Large intestine (tissue), 3 donors: ENCODE results near the gene CLIP3. TPM values are rescaled to one million over a fixed set of nuclear protein-coding genes. Genes with fewer than 3 reads are reported as not detected.

Experiments used
- DNase-seq, 2 donors: peaks; one replicate each; pipeline versions ENCODE4 v3.0.0 to v3.0.0-alpha.2; 2013
- H3K27ac ChIP-seq: one replicate; pipeline ENCODE4 v1.5.1; 2013; ENCODE audit warnings: low read length
- H3K27me3 ChIP-seq: 2 replicates; pipeline ENCODE4 v1.6.1; 2013; ENCODE audit warnings: low read length; ENCODE audit not compliant: control insufficient read depth, insufficient read depth
- H3K36me3 ChIP-seq: 2 replicates; pipeline ENCODE4 v1.6.1; 2013; ENCODE audit warnings: low read length; ENCODE audit not compliant: control insufficient read depth, insufficient read depth
- H3K4me1 ChIP-seq: one replicate; pipeline ENCODE4 v1.6.1; 2013; ENCODE audit warnings: low read length; ENCODE audit not compliant: control insufficient read depth, insufficient read depth
- H3K4me3 ChIP-seq: one replicate; pipeline ENCODE4 v1.5.1; 2013; ENCODE audit warnings: low read length
- H3K9me3 ChIP-seq: one replicate; pipeline ENCODE4 v1.6.1; 2013; ENCODE audit warnings: mild to moderate bottlenecking, low read depth, low read length, moderate library complexity; ENCODE audit not compliant: control insufficient read depth
- WGBS: methylation state at CpG from one replicate; pipeline ENCODE4 v1.1.5; 2013; ENCODE audit warnings: low lambda C conversion rate; ENCODE audit not compliant: insufficient coverage; 5-methylcytosine and 5-hydroxymethylcytosine counted together
- polyA plus RNA-seq: library from polyadenylated mRNA; unstranded; fragments of 120-200 nt; gene quantifications from one replicate; pipeline ENCODE4 v1.2.1, GENCODE V29; 2013

Gene CLIP3
- polyA plus RNA-seq, 1 donor = 21.5 TPM

DNA sequence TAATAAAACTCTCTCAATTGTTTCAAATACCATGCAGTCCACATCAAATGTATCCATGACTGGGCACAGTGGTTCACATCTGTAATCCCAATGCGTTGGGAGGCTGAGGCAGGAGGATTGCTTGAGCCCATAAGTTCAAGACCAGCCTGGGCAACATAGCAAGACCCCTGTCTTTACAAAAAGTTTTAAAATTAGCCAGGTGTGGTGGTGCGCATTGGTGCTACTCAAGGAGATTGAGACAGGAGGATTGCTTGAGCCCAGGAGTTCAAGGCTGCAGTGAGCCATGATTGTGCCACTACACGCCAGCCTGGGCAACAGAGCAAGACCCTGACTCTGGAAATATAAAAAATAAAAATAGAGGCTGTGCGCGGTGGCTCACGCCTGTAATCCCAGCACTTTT, 5.0 kb downstream of the CLIP3 start:
- Histone ChIP-seq H3K27me3 (no peaks in the 10 kb centered on the region), H3K4me3 (no peak overlapping the region), H3K4me1 (peaks cover 5% of the 10 kb centered on the region), H3K36me3 (peaks cover 22% of the 10 kb centered on the region), H3K27ac (no peak overlapping the region), H3K9me3 (peaks cover 3% of the 10 kb centered on the region)
- WGBS = no CpG with 5 or more reads among the region's 6 CpGs
- DNase-seq = no peak

- no CpG with 5 or more reads among the region's 49 CpGs for WGBS
- Histone ChIP-seq H3K4me3 (no peak overlapping the region), H3K27me3 (no peaks in the 10 kb centered on the region), H3K27ac (no peak overlapping the region), H3K9me3 (peaks cover 3% of the 10 kb centered on the region), H3K4me1 (no peaks in the 10 kb centered on the region), H3K36me3 (peaks cover 22% of the 10 kb centered on the region)
- no peak for DNase-seq
Observed at GRCh38 chr19:36026091-36026876, 6.4 kb downstream of the CLIP3 start.

DNA sequence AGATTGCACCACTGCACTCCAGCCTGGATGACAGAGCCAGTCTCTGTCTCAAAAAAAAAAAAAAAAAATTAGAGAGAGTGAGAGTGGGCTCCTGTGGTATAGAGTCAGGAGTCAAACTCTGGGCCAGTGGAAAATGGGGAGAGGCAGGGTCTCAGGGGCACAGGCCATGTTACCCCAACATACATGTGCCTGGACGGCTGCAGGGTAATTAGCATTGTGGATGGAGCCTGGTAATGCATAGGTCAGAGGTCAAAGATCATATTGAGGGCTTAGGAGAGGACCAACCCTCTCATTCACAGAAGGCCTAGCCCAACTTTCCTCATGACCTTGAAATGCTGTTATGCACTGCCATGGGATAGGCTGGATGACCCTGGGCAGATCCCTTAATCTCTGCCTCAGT, 7.1 kb downstream of the CLIP3 start:
- H3K36me3 ChIP-seq = peaks cover 22% of the 10 kb centered on the region
- H3K4me1 ChIP-seq = no peaks in the 10 kb centered on the region

GRCh38 chr19:36023432-36023831, 9.2 kb downstream of the CLIP3 start:
- Histone ChIP-seq H3K9me3 (peaks cover 3% of the 10 kb centered on the region), H3K27ac (no peak overlapping the region), H3K4me3 (no peak overlapping the region), H3K4me1 (no peaks in the 10 kb centered on the region), H3K27me3 (no peaks in the 10 kb centered on the region), H3K36me3 (peaks cover 22% of the 10 kb centered on the region)
- DNase-seq = no peak
- no CpG with 5 or more reads among the region's 5 CpGs for WGBS

More for the DNA sequence above, 7.1 kb downstream of the CLIP3 start:
- H3K27ac ChIP-seq = no peak overlapping the region
- peaks cover 3% of the 10 kb centered on the region for H3K9me3 ChIP-seq
- DNase-seq = no peak
- H3K4me3 ChIP-seq = no peak overlapping the region
- H3K27me3 ChIP-seq = no peaks in the 10 kb centered on the region
- WGBS = no CpG with 5 or more reads among the region's 1 CpG

GRCh38 chr19:36019061-36019670, 13.5 kb downstream of the CLIP3 start:
- 100% methylated on average over 1 of the region's 22 CpGs for WGBS

DNA sequence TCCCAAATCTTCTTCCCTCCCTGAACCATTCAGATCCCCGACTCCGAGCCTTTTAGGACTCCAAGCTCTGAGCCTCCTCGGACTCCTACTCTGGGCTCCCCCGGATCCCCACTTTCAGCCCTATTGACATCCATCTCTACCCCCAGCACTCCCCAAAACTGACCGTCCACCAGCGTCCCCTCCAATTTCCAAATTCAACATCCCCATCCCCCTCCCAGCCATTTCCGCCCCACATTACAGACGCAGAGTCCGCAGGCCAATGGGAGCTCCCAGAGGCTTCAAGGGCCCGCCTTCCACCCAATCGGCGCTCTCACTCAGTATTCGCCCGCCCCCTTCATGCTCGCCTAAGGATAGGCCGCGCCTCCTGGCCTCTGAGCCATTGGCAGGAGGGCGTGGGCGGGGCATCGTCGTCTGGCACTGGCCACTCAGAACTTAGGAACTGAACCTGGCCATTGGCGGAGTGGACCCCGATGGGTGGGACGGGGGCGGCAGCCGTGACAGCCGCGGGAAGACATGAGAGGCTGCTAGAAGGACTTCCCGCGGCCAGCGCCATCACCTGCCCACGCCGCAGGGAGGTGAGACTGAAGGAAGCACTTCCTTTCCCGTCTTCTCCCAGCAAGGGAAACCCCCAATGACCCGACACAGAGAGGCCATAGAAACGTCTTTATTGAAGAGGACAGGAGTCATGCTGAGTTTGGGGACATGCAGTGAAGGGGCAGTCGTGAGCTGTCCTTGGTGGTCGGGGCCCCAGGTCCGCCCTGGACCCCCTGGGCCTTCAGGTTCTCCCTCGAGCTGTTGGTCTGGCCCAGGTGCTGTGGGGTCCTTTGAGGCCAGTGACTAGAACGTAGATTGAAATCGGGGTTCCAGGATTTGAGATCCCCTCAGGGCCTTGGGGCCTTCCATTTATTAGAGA, 18.4 kb downstream of the CLIP3 start, which contains the start of gene ALKBH6:
TSS of gene ALKBH6 (minus strand) at position 202 of the 913 bp plus-strand sequence. CDS start 816 bp downstream, outside the sequence.
- Histone ChIP-seq H3K9me3 (no peaks in the 10 kb centered on the region), H3K4me1 (peaks cover 6% of the 10 kb centered on the region), H3K36me3 (peaks cover 15% of the 10 kb centered on the region), H3K27ac (peak within 1 kb of the TSS; percentile 11), H3K27me3 (no peaks in the 10 kb centered on the region), H3K4me3 (peak within 1 kb of the TSS; percentile 69)
- no CpG with 5 or more reads among the region's 42 CpGs for WGBS
- DNase-seq = peak; percentile 99 to 100

More at GRCh38 chr19:36019061-36019670, 13.5 kb downstream of the CLIP3 start:
- H3K27ac ChIP-seq = no peak overlapping the region
- no peak for DNase-seq
- H3K9me3 ChIP-seq = no peaks in the 10 kb centered on the region
- H3K4me1 ChIP-seq = no peaks in the 10 kb centered on the region
- H3K36me3 ChIP-seq = peaks cover 24% of the 10 kb centered on the region
- no peak overlapping the region for H3K4me3 ChIP-seq
- no peaks in the 10 kb centered on the region for H3K27me3 ChIP-seq

DNA sequence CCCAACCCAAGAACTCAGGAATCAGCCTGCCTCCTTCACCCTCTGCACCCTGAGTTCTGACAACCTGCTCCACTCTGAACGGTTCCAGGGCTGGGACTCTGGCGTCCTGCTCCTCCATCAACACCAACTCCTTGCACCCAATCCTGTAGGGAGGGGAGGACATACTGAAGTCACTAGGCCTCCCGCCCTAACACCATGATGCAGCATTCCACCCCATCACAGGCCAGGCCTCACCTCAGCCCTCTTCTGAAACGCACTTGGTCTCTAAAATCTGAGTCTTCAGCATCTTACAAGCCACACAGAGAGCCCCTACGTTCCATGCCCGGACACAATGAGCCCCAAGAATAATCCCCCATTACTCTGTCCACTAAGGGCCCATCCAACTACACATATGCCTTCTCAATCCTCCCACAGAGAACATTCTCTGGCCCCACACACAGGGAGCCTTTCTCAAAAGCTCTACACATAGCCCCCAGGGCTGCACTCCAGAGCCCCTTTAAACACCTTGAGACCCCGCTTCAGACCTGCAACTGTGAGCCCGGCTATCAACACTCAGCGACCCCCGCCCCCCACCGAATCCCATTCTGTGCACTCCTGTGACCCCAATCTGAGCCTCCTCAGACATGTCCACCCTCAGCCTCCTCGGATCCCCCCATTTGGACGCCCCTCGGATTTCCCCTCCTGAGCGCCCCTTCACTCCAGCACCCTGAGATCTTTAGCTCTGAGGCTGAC, 19.2 kb downstream of the CLIP3 start:
- Histone ChIP-seq H3K9me3 (no peaks in the 10 kb centered on the region), H3K4me3 (peak overlapping the region; percentile 69), H3K4me1 (peaks cover 9% of the 10 kb centered on the region), H3K27me3 (no peaks in the 10 kb centered on the region), H3K27ac (peak overlapping the region; percentile 11), H3K36me3 (peaks cover 15% of the 10 kb centered on the region)
- WGBS = no CpG with 5 or more reads among the region's 15 CpGs
- DNase-seq = no peak

- Histone ChIP-seq H3K36me3 (peaks cover under 1% of the 10 kb centered on the region), H3K27me3 (no peaks in the 10 kb centered on the region), H3K27ac (no peak overlapping the region), H3K9me3 (no peaks in the 10 kb centered on the region), H3K4me1 (peaks cover 9% of the 10 kb centered on the region), H3K4me3 (no peak overlapping the region)
- WGBS = no CpG with 5 or more reads among the region's 11 CpGs
- no peak for DNase-seq
Observed at GRCh38 chr19:36010402-36010801, 22.3 kb downstream of the CLIP3 start.

- Histone ChIP-seq H3K9me3 (no peaks in the 10 kb centered on the region), H3K4me3 (peak overlapping the region; percentile 19), H3K27ac (no peak overlapping the region), H3K27me3 (no peaks in the 10 kb centered on the region), H3K4me1 (peaks cover 9% of the 10 kb centered on the region), H3K36me3 (peaks cover 4% of the 10 kb centered on the region)
- no peak for DNase-seq
- WGBS = no CpG with 5 or more reads among the region's 15 CpGs
Observed at GRCh38 chr19:36009633-36010379, 22.9 kb downstream of the CLIP3 start.
